HepG2 (cell line): ENCODE data around the gene ZFR2.

ENCODE experiments used
- BRCA1 ChIP-seq: sonication (generic); formaldehyde crosslinking; IDR thresholded peaks from 2 replicates; pipeline ENCODE4 v1.4.0; 2020; ENCODE audit warnings: missing genetic modification reagents
- EZH2 ChIP-seq: conservative IDR thresholded peaks from 2 replicates; pipeline ENCODE4 v1.6.1; 2012; ENCODE audit warnings: mild to moderate bottlenecking, low read depth, low read length, moderate library complexity
- POLR2A ChIP-seq, 2 experiments: IDR thresholded peaks; 2 replicates each; pipeline ENCODE4 v1.6.1; 2011; ENCODE audit warnings: low read depth in 2 of 2, low read length in 2 of 2, mild to moderate bottlenecking in 1 of 2, moderate library complexity in 1 of 2; ENCODE audit not compliant: insufficient read depth in 1 of 2
- SAP130 ChIP-seq: IDR thresholded peaks from 2 replicates; pipeline ENCODE4 v1.6.1; 2016; ENCODE audit warnings: low read depth
- TAF1 ChIP-seq: sonication (generic); formaldehyde crosslinking; IDR thresholded peaks from 2 replicates; pipeline ENCODE4 v1.4.0; 2020; ENCODE audit warnings: missing genetic modification reagents
- ZNF333 ChIP-seq: sonication (generic); formaldehyde crosslinking; IDR thresholded peaks from 2 replicates; pipeline ENCODE4 v1.4.0; 2020; ENCODE audit warnings: mild to moderate bottlenecking, missing genetic modification reagents, borderline replicate concordance
- ZNF501 ChIP-seq: sonication (generic); formaldehyde crosslinking; IDR thresholded peaks from 2 replicates; pipeline ENCODE4 v1.5.1; 2020; ENCODE audit warnings: mild to moderate bottlenecking, moderate library complexity, missing genetic modification reagents
- TF ChIP-seq, protein P1 (sequence below): sonication (generic); formaldehyde crosslinking; IDR thresholded peaks from 2 replicates; pipeline ENCODE4; 2020; ENCODE audit warnings: missing genetic modification reagents, mild to moderate bottlenecking, borderline replicate concordance
- TF ChIP-seq, protein P2 (sequence below): sonication (generic); formaldehyde crosslinking; IDR thresholded peaks from one replicate; pipeline ENCODE4 v1.5.1; 2020; ENCODE audit warnings: mild to moderate bottlenecking, missing genetic modification reagents; ENCODE audit errors: not compliant biosample characterization
- TF ChIP-seq, protein P3 (sequence below): IDR thresholded peaks from 2 replicates; pipeline ENCODE4 v1.6.1; 2016; ENCODE audit warnings: missing biosample characterization, missing genetic modification reagents, low read depth

DNA sequence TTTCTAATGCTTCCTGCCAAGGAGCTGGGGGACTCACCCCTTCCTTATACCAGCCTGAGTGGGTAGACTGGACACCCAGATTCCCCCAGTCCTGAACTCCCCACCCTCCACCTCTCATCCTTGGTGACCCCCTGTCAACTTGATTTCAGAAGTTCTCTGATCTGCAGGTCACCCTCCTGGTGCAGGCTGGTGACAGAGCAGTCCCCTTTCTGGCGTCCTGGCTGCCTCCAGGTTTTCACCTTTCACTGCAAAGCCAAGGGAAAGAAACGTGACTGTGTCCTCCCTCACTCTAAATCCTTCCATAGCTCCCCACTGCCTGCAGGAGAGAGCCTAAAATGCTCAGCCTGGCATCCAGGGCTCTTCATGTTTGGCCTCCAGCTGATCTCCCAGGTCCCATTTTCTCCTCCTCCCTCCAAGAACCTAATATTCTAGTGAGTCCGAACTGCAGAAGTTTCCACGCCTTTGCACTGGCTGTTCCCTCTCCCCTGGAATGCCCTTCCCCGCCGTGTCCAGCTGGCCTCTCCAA is 78.6 kb downstream of the ZFR2 start:
- TF ChIP-seq POLR2A (IDR thresholded peaks at IDR 0.05; ENCODE audit: insufficient read depth in 1 of 2, low read depth in 2 of 2, low read length in 2 of 2) (no peak), ZNF501 (CRISPR knock-in tag) (no peak), SAP130 (CRISPR knock-in tag) (no peak), ZNF333 (CRISPR knock-in tag) (no peak), BRCA1 (CRISPR knock-in tag) (no peak), TAF1 (CRISPR knock-in tag) (no peak), EZH2 (no peak)
- TF ChIP-seq, protein P1, sequence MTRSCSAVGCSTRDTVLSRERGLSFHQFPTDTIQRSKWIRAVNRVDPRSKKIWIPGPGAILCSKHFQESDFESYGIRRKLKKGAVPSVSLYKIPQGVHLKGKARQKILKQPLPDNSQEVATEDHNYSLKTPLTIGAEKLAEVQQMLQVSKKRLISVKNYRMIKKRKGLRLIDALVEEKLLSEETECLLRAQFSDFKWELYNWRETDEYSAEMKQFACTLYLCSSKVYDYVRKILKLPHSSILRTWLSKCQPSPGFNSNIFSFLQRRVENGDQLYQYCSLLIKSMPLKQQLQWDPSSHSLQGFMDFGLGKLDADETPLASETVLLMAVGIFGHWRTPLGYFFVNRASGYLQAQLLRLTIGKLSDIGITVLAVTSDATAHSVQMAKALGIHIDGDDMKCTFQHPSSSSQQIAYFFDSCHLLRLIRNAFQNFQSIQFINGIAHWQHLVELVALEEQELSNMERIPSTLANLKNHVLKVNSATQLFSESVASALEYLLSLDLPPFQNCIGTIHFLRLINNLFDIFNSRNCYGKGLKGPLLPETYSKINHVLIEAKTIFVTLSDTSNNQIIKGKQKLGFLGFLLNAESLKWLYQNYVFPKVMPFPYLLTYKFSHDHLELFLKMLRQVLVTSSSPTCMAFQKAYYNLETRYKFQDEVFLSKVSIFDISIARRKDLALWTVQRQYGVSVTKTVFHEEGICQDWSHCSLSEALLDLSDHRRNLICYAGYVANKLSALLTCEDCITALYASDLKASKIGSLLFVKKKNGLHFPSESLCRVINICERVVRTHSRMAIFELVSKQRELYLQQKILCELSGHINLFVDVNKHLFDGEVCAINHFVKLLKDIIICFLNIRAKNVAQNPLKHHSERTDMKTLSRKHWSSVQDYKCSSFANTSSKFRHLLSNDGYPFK (CRISPR knock-in tag) = no peak
- TF ChIP-seq, protein P2, sequence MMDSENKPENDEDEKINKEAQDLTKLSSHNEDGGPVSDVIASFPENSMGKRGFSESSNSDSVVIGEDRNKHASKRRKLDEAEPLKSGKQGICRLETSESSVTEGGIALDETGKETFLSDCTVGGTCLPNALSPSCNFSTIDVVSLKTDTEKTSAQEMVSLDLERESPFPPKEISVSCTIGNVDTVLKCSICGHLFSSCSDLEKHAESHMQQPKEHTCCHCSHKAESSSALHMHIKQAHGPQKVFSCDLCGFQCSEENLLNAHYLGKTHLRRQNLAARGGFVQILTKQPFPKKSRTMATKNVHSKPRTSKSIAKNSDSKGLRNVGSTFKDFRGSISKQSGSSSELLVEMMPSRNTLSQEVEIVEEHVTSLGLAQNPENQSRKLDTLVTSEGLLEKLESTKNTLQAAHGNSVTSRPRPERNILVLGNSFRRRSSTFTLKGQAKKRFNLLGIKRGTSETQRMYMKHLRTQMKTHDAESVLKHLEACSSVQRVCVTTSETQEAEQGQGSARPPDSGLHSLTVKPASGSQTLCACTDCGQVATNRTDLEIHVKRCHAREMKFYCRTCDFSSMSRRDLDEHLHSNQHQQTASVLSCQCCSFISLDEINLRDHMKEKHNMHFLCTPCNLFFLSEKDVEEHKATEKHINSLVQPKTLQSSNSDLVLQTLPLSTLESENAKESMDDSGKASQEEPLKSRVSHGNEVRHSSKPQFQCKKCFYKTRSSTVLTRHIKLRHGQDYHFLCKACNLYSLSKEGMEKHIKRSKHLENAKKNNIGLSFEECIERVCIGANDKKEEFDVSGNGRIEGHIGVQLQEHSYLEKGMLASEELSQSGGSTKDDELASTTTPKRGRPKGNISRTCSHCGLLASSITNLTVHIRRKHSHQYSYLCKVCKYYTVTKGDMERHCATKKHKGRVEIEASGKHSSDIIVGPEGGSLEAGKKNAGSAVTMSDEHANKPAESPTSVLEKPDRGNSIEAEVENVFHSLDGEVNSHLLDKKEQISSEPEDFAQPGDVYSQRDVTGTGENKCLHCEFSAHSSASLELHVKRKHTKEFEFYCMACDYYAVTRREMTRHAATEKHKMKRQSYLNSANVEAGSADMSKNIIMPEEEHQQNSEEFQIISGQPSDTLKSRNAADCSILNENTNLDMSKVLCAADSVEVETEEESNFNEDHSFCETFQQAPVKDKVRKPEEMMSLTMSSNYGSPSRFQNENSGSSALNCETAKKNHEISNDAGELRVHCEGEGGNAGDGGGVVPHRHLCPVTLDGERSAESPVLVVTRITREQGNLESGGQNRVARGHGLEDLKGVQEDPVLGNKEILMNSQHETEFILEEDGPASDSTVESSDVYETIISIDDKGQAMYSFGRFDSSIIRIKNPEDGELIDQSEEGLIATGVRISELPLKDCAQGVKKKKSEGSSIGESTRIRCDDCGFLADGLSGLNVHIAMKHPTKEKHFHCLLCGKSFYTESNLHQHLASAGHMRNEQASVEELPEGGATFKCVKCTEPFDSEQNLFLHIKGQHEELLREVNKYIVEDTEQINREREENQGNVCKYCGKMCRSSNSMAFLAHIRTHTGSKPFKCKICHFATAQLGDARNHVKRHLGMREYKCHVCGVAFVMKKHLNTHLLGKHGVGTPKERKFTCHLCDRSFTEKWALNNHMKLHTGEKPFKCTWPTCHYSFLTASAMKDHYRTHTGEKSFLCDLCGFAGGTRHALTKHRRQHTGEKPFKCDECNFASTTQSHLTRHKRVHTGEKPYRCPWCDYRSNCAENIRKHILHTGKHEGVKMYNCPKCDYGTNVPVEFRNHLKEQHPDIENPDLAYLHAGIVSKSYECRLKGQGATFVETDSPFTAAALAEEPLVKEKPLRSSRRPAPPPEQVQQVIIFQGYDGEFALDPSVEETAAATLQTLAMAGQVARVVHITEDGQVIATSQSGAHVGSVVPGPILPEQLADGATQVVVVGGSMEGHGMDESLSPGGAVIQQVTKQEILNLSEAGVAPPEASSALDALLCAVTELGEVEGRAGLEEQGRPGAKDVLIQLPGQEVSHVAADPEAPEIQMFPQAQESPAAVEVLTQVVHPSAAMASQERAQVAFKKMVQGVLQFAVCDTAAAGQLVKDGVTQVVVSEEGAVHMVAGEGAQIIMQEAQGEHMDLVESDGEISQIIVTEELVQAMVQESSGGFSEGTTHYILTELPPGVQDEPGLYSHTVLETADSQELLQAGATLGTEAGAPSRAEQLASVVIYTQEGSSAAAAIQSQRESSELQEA = no peak
- TF ChIP-seq, protein P3, sequence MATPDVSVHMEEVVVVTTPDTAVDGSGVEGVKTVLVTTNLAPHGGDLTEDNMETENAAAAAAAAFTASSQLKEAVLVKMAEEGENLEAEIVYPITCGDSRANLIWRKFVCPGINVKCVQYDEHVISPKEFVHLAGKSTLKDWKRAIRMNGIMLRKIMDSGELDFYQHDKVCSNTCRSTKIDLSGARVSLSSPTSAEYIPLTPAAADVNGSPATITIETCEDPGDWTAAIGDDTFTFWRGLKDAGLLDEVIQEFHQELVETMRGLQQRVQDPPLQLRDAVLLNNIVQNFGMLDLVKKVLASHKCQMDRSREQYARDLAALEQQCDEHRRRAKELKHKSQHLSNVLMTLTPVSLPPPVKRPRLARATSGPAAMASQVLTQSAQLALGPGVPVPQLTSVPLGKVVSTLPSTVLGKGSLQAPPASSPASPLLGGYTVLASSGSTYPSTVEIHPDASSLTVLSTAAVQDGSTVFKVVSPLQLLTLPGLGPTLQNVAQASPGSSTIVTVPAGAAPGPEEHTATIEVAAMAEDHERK = no peak
